Stimulated activated CD8-positive, alpha-beta memory T cell treated with anti-CD3 and anti-CD28 coated beads, Interleukin-7, amount 100 ng/mL, for 48 hours (primary cell): ENCODE measurements around the gene SSX2.
"Not testable (repeated sequence)": the region's sequence is repeated elsewhere in the genome, so short reads cannot be mapped to it uniquely, and the experiment has no call there.

Experiments
- DNase-seq, 2 donors: peaks; one replicate each; pipeline ENCODE4 v3.0.0-alpha.2; 2020; ENCODE audit warnings: low read depth in 1 of 2; ENCODE audit errors: extremely low read depth in 1 of 2

The SSX2 gene, protein sequence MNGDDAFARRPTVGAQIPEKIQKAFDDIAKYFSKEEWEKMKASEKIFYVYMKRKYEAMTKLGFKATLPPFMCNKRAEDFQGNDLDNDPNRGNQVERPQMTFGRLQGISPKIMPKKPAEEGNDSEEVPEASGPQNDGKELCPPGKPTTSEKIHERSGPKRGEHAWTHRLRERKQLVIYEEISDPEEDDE

DNA sequence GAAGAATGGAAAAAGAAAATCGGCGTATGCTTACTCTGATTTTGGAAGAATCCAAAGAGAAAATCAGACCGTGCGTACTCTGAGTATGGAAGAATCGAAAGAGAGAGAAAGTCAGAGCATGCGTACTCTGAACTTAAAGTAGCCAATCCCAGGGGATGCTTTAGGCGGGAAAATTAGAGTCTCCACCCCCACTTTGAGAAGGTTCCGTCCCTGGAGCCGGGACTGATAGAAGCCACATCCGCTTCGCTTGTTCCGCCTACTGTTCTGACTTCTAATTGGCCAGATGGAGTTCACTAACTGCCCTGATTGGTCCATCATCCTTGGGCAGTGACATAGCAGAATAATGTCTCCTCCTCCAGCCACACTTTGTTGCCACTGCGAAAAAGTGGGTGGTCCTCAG, at the start of gene SSX2:
Gene SSX2 (minus strand): TSS at position 101 of the 400 bp plus-strand sequence. CDS start 1,429 bp downstream, outside the sequence.
- DNase-seq = not testable (repeated sequence)

DNA sequence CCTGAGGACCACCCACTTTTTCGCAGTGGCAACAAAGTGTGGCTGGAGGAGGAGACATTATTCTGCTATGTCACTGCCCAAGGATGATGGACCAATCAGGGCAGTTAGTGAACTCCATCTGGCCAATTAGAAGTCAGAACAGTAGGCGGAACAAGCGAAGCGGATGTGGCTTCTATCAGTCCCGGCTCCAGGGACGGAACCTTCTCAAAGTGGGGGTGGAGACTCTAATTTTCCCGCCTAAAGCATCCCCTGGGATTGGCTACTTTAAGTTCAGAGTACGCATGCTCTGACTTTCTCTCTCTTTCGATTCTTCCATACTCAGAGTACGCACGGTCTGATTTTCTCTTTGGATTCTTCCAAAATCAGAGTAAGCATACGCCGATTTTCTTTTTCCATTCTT, 44.0 kb upstream of the SSX2 start, which contains the start of gene SSX2B:
Gene SSX2B (plus strand): TSS at position 301 of the 400 bp plus-strand sequence. CDS start 1,429 bp downstream, outside the sequence.
- not testable (repeated sequence) for DNase-seq

DNA sequence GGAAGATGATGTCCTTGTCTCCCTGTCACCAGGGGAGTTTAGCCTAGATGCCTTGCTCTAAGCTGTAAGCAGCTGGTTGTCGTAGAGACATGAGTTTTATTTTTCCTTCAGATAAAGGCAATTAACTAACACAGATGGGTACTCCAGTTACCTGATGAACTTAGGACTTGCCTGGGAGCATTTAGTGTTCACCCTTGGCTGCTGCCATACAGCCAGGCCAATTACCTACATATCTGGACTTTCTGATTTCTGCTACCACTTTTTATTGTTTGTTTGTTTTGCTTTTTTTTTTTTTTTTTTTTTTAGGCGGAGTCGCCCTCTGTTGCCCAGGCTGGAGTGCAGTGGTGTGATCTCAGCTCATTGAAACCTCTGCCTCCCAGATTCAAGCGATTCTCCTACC, 14.9 kb downstream of the SSX2 start:
- not testable (repeated sequence) for DNase-seq

DNA sequence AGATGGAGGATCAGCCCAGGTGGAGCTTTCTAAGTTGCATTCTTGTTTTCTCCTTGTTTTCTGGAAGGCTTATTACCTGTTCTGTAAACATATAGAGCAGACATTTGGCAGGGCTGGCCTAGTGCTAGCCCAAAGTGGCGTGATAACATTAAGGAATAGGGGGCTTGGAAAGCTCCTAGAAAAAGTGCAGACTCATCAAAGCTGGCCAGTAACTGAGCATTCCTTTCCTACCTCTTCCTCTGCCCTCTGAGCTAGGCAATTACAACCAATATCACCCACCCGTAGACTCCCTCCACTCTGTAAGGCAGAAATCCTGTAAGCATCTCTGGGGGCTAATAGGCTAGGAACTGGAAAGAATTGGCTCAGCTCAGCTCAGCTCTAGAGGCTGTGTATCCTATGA, 44.8 kb downstream of the SSX2 start:
- DNase-seq = not testable (repeated sequence)

DNA sequence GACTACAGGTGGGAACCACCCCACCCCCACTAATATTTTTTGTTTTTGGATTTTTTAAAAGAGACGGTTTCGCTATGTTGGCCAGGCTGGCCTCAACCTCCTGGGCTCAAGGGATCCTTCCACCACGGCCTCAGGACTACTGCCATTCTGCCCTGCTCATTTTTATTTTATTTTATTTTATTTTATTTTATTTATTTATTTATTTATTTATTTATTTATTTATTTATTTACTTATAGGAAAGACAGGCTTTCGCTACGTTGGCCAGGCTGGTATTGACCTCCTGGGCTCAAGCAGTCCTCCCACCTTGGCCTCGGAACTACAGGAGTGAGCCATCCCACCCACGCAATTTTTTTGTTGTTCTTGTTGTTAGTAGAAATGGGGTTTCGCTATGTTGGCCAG, 51.5 kb downstream of the SSX2 start:
- DNase-seq = not testable (repeated sequence)

DNA sequence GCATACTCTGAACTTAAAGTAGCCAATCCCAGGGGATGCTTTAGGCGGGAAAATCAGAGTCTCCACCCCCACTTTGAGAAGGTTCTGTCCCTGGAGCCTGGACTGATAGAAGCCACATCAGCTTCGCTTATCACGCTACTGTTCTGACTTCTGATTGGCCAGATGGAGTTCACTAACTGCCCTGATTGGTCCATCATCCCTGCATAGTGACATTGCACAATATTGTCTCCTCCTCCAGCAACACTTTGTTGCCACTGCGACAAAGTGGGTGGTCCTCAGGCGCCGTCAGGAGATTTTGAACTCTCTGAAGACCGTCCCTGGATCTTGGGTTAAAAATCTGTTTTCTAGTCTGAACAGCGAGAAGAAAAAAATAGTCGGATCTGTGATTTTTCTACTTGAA, 52.2 kb downstream of the SSX2 start, which contains the start of gene SSX7:
Gene SSX7 (minus strand): TSS at position 101 of the 400 bp plus-strand sequence. CDS start 1,428 bp downstream, outside the sequence.
- DNase-seq = not testable (repeated sequence)

DNA sequence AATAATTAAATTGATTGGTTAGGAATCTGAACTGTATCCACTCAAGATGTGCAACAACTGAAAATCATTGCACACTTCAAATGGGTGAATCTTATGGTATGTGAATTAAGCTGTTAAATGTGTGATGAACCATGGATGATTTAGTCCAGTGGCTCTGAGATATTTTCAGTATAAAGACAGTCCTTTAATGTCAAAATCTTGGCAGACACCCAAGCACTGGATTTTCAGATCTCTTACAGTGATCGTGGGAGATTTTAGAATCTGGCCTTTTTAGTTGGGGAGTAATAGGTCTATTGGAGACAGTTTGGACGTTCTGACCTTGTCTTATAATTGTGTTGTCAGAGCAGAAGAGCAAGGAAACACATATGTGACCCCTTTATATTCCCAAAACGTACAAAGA, 56.3 kb downstream of the SSX2 start:
- not testable (repeated sequence) for DNase-seq

DNA sequence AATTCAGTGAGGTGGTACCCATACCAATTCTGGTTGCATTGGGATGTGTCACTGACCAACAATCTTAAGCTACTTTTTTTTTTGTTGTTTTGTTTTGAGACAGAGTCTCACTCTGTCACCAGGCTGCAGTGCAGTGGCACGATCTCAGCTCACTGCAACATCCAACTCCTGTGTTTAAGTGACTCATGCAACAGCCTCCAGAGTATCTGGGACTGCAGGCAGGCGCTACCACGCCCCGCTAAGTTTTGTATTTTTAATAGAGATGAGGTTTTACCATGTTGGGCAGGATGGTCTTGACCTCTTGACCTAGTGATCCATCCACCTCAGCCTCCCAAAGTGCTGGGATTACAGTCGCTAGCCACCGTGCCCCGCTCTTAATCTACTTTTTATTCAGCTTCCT, 58.0 kb downstream of the SSX2 start:
- not testable (repeated sequence) for DNase-seq
